Measurements from ENCODE around the gene USP35. TPM values are rescaled to one million over a fixed set of nuclear protein-coding genes. Genes with fewer than 3 reads are reported as not detected.
A peak's percentile ranks its signal among the peaks of the same experiment; 100 is the strongest.
"Not testable (repeated sequence)": the region's sequence is repeated elsewhere in the genome, so short reads cannot be mapped to it uniquely, and the experiment has no call there.

The USP35 gene
- total and polyA plus RNA-seq, 7 donors = 1.3 to 7.1 (median 3.3) TPM

DNA sequence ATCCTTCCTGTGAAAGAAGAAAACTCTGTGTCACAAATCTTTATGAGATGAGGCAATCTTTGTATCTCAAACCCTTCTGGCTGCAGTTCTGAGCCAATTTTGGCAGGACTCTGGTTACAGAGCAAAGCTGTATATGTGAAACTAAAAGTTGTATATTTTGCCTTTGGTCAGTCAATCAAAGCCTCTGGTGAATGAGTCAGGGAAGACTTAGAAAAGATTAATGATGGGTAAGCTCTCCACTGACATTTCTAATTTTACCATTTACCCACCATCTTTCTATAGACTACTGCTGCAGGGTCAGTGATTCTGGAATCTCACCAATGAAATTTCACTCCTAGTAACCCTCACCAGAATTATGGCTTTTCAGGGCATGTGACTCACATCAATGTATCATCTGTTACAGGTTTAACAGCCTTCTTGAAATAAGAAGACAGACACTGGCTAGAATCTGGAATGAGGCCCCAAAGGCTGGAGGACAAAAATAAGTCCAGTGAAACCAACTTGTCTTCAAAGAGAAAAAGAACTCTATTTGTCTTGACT lies 43.3 kb downstream of the USP35 start:
- Histone ChIP-seq H3K4me3 (no peak overlapping the region), H3K9me3 (no peaks in the 10 kb centered on the region), H3K27me3 (ENCODE audit: insufficient read depth in 3 of 3, low read length in 2 of 3) (no peaks in the 10 kb centered on the region), H3K36me3 (ENCODE audit: insufficient read depth in 1 of 2, low read depth in 1 of 2) (no peaks in the 10 kb centered on the region), H3K4me1 (peaks cover 12% of the 10 kb centered on the region), H3K27ac (peak overlapping the region; percentile 48)
- intact Hi-C loops (cut with DNase I) = no loop called here
- TF ChIP-seq, protein P1, sequence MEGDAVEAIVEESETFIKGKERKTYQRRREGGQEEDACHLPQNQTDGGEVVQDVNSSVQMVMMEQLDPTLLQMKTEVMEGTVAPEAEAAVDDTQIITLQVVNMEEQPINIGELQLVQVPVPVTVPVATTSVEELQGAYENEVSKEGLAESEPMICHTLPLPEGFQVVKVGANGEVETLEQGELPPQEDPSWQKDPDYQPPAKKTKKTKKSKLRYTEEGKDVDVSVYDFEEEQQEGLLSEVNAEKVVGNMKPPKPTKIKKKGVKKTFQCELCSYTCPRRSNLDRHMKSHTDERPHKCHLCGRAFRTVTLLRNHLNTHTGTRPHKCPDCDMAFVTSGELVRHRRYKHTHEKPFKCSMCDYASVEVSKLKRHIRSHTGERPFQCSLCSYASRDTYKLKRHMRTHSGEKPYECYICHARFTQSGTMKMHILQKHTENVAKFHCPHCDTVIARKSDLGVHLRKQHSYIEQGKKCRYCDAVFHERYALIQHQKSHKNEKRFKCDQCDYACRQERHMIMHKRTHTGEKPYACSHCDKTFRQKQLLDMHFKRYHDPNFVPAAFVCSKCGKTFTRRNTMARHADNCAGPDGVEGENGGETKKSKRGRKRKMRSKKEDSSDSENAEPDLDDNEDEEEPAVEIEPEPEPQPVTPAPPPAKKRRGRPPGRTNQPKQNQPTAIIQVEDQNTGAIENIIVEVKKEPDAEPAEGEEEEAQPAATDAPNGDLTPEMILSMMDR (IDR thresholded peaks at IDR 0.05) = no peak
- ATAC-seq (peak; percentile 61 to 78 (median 69)), DNase-seq (no peak)

DNA sequence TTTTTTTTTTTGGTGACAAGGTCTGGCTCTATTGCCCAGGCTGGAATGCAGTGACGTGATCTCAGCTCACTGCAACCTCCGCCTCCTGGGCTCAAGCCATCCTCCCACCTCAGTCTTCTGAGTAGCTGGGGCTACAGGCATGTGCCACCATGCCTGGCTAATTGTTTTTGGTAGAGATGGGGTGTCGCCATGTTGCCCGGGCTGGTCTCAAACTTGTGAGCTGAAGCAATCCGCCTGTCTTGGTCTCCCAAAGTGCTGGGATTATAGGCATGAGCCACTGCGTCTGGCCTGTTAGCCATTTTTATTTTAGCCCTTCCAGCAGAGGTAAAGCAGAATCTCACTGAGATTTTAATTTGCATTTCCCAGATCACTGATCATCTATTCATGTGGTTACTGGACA lies 44.3 kb downstream of the USP35 start:
- H3K36me3 ChIP-seq (ENCODE audit: insufficient read depth in 1 of 2, low read depth in 1 of 2); DNase-seq; intact Hi-C loops (cut with DNase I); H3K9me3 ChIP-seq; H3K27me3 ChIP-seq (ENCODE audit: insufficient read depth in 3 of 3, low read length in 2 of 3); ATAC-seq; H3K4me3 ChIP-seq; H3K27ac ChIP-seq: not testable (repeated sequence)
- WGBS, 3 donors = 81 to 92% (median 83%) methylated on average over 6 of the region's 6 CpGs
- H3K4me1 ChIP-seq = peaks cover 12% of the 10 kb centered on the region

DNA sequence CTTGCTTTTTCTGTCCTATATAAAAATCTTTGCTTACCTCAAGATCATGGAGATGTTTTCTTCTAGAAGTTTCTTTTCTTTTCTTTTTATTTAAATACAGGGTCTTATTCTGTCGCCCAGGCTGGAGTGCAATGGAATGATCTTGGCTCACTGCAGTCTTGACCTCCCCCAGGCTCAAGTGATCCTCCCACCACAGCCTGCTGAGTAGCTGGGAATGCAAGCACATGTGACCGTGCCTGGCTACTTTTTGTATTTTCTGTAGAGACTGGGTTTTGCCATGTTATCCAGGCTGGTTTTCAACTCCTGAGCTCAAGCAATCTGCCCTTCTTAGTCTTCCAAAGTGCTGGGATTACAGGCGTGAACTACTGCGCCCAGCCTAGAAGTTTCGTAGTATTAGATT lies 45.3 kb downstream of the USP35 start:
- TF ChIP-seq, protein P1 (IDR thresholded peaks at IDR 0.05) = no peak
- Histone ChIP-seq H3K9me3 (peaks cover 3% of the 10 kb centered on the region), H3K27me3 (ENCODE audit: insufficient read depth in 3 of 3, low read length in 2 of 3) (no peaks in the 10 kb centered on the region), H3K4me1 (peaks cover 12% of the 10 kb centered on the region), H3K36me3 (ENCODE audit: insufficient read depth in 1 of 2, low read depth in 1 of 2) (no peaks in the 10 kb centered on the region), H3K4me3 (no peak overlapping the region), H3K27ac (no peak overlapping the region)
- WGBS, 3 donors = 85 to 96% (median 96%) methylated on average over 5 of the region's 5 CpGs
- DNase-seq (no peak), ATAC-seq (no peak)
- intact Hi-C loops (cut with DNase I) = no loop called here

DNA sequence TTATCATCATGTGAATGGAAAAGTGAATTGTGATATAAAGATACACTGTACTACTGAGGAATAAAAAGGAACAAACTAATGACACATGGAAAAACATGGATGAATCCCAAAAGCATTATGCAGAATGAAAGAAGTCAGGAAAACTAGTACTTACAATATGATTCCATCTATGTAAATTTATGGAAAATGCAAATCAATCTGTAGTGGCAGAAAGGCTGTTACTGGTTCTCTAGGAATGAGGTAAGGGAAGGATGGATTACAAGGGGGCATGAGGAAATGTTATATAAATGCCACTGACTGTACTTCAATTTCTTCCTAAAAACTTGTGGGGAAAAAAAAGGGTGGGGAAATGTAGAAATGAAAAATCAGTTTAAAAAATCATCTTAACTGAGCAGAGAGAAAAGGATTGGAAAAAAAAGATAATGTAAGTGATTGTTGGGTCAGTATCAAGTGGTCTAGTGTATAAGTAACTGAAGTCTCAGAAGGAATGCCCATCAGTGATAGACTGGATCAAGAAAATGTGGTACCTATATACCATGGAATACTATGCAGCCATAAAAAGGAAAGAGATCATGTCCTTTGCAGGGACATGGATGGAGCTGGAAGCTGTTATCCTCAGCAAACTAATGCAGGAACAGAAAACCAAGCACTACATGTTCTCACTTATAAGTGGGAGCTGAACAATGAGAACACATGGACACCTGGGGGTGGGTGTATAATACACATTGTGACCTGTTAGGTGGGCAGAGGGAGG lies 48.8 kb downstream of the USP35 start:
- no peak overlapping the region for H3K27ac ChIP-seq
- DNase-seq (no peak), ATAC-seq (no peak)
- TF ChIP-seq, protein P1 (IDR thresholded peaks at IDR 0.05) = no peak
- peaks cover 8% of the 10 kb centered on the region for H3K4me1 ChIP-seq
- intact Hi-C loops (cut with DNase I) = no loop called here
- H3K9me3 ChIP-seq = peaks cover 3% of the 10 kb centered on the region
- H3K4me3 ChIP-seq = no peak overlapping the region
- H3K27me3 ChIP-seq (ENCODE audit: insufficient read depth in 3 of 3, low read length in 2 of 3) = no peaks in the 10 kb centered on the region
- no peaks in the 10 kb centered on the region for H3K36me3 ChIP-seq (ENCODE audit: insufficient read depth in 1 of 2, low read depth in 1 of 2)

DNA sequence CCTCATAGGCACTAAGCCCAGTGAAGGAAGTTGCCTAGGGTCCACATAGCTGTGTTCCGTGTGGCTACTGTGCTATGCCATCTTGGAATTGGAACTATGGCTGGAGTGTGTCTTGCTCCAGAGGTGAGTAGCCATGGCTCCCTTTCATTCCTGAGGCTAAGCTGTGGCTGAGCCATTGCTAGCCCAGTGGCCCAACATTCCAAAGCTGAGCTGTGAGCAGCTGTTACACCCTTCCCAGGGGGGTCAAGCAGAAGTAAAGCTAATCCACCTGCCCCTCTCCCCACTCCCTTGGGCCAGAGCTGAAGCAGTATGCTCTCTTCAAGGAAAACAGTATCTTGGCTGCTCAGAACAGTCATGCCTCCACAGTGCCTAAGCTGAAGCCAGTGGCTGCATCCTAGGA lies 51.1 kb downstream of the USP35 start:
- ATAC-seq = no peak
- Histone ChIP-seq H3K4me1 (no peaks in the 10 kb centered on the region), H3K4me3 (no peak overlapping the region), H3K9me3 (peaks cover 3% of the 10 kb centered on the region), H3K27me3 (ENCODE audit: insufficient read depth in 3 of 3, low read length in 2 of 3) (no peaks in the 10 kb centered on the region), H3K36me3 (ENCODE audit: insufficient read depth in 1 of 2, low read depth in 1 of 2) (no peaks in the 10 kb centered on the region), H3K27ac (no peak overlapping the region)
- 84 to 92% (median 91%) methylated on average over 1 of the region's 1 CpG for WGBS, 3 donors
- TF ChIP-seq, protein P1 (IDR thresholded peaks at IDR 0.05) = no peak
- intact Hi-C loops (cut with DNase I) = no loop called here
- no peak for DNase-seq
